ENCODE measurements around the gene PKD1. TPM values are rescaled to one million over a fixed set of nuclear protein-coding genes. Genes with fewer than 3 reads are reported as not detected.

PKD1 gene
- total RNA-seq, 1 donor, result 180 TPM

DNA sequence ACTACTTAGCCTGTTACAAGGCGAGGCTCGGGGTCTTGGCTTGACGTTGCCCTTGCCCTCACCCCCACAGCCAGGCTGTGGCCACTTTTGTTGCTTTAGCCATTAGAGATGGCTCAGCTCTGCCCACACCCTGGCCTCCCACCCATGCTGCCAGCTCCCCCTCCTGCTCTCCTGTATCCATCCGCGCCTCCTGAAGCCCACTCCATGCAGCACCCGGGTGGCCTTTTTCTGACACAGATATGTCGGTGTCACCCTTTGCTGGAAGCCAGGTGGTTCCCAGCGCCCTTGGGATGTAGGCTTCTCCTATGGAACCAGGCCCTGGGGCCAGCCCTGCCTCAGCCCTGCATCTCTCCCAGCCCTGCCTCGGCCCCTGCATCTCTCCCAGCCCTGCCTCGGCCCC, 78.3 kb downstream of the PKD1 start:
- H3K36me3 ChIP-seq (ENCODE audit: insufficient read depth, low read length), result peaks cover 36% of the 10 kb centered on the region
- no peak overlapping the region for H3K4me2 ChIP-seq (ENCODE audit: insufficient read depth, low read length)

DNA sequence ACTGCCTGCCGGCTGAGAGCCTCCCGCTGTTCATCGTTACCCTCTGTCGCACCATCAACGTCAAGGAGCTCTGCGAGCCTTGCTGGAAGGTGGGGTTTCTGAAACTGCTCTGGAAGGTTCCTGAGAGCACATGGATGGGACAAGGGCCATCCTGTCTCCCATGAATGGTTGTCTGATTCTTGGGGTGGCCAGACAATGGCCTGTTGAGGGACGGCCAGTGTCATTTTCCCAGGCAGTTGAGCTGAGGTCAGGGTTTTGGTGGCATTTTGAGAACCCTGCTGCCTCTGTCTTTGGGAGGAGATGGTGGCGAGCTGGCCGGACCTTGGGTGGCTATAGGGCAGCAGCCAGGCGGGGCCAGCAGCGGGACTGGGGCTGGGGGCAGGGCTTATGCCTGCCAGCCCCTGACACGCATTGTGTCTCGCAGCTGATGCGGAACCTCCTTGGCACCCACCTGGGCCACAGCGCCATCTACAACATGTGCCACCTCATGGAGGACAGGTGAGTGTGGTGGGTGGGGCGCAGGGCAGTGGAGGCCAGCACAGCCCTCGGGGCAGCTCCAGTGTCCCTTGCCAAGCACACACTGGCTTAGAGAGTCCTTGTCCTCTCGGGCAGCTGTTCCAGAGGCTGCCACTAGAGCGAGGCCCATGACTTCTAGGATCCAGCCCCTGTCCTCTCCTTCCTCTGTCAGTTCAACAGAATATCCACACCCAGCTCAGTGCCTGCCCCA, 78.9 kb downstream of the PKD1 start:
- Histone ChIP-seq H2AFZ (ENCODE audit: low read length) (no peak overlapping the region), H3K79me2 (ENCODE audit: insufficient read depth, low read length) (peaks cover 5% of the 10 kb centered on the region), H3K36me3 (ENCODE audit: insufficient read depth, low read length) (peaks cover 42% of the 10 kb centered on the region), H3K4me2 (ENCODE audit: insufficient read depth, low read length) (no peak overlapping the region), H3K27ac (ENCODE audit: low read depth, low read length) (no peak overlapping the region), H4K20me1 (ENCODE audit: insufficient read depth, low read length) (peaks cover 16% of the 10 kb centered on the region), H3K9me3 (ENCODE audit: low read depth, low read length) (no peaks in the 10 kb centered on the region), H3K4me1 (ENCODE audit: insufficient read depth, low read length) (no peaks in the 10 kb centered on the region), H3K27me3 (ENCODE audit: insufficient read depth, low read length) (no peaks in the 10 kb centered on the region), H3K4me3 (ENCODE audit: insufficient read depth, low read length) (no peak overlapping the region)
- TF ChIP-seq, protein P1, sequence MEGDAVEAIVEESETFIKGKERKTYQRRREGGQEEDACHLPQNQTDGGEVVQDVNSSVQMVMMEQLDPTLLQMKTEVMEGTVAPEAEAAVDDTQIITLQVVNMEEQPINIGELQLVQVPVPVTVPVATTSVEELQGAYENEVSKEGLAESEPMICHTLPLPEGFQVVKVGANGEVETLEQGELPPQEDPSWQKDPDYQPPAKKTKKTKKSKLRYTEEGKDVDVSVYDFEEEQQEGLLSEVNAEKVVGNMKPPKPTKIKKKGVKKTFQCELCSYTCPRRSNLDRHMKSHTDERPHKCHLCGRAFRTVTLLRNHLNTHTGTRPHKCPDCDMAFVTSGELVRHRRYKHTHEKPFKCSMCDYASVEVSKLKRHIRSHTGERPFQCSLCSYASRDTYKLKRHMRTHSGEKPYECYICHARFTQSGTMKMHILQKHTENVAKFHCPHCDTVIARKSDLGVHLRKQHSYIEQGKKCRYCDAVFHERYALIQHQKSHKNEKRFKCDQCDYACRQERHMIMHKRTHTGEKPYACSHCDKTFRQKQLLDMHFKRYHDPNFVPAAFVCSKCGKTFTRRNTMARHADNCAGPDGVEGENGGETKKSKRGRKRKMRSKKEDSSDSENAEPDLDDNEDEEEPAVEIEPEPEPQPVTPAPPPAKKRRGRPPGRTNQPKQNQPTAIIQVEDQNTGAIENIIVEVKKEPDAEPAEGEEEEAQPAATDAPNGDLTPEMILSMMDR (IDR thresholded peaks at IDR 0.05; ENCODE audit: extremely low read depth, low read depth, low read length), result peak; percentile 18
- no peak for DNase-seq (ENCODE audit: insufficient read length, low spot score, missing footprints)

More for the DNA sequence above, 78.3 kb downstream of the PKD1 start:
- H2AFZ ChIP-seq (ENCODE audit: low read length), result no peak overlapping the region
- peaks cover 16% of the 10 kb centered on the region for H4K20me1 ChIP-seq (ENCODE audit: insufficient read depth, low read length)
- TF ChIP-seq, protein P1 (IDR thresholded peaks at IDR 0.05; ENCODE audit: extremely low read depth, low read depth, low read length), result no peak
- no peaks in the 10 kb centered on the region for H3K4me1 ChIP-seq (ENCODE audit: insufficient read depth, low read length)
- H3K27me3 ChIP-seq (ENCODE audit: insufficient read depth, low read length), result no peaks in the 10 kb centered on the region
- H3K79me2 ChIP-seq (ENCODE audit: insufficient read depth, low read length), result peaks cover 2% of the 10 kb centered on the region
- DNase-seq (ENCODE audit: insufficient read length, low spot score, missing footprints), result no peak
- H3K27ac ChIP-seq (ENCODE audit: low read depth, low read length), result no peak overlapping the region
- no peaks in the 10 kb centered on the region for H3K9me3 ChIP-seq (ENCODE audit: low read depth, low read length)
- no peak overlapping the region for H3K4me3 ChIP-seq (ENCODE audit: insufficient read depth, low read length)

GRCh38 chr16:2056077-2056476, 79.6 kb downstream of the PKD1 start:
- Histone ChIP-seq H4K20me1 (ENCODE audit: insufficient read depth, low read length) (peaks cover 16% of the 10 kb centered on the region), H3K27me3 (ENCODE audit: insufficient read depth, low read length) (no peaks in the 10 kb centered on the region), H3K9me3 (ENCODE audit: low read depth, low read length) (no peaks in the 10 kb centered on the region), H3K4me2 (ENCODE audit: insufficient read depth, low read length) (no peak overlapping the region), H2AFZ (ENCODE audit: low read length) (no peak overlapping the region), H3K36me3 (ENCODE audit: insufficient read depth, low read length) (peaks cover 49% of the 10 kb centered on the region), H3K27ac (ENCODE audit: low read depth, low read length) (no peak overlapping the region), H3K4me1 (ENCODE audit: insufficient read depth, low read length) (no peaks in the 10 kb centered on the region), H3K79me2 (ENCODE audit: insufficient read depth, low read length) (peaks cover 9% of the 10 kb centered on the region), H3K4me3 (ENCODE audit: insufficient read depth, low read length) (no peak overlapping the region)
- peak; percentile 91 for DNase-seq (ENCODE audit: insufficient read length, low spot score, missing footprints)
- TF ChIP-seq, protein P1 (IDR thresholded peaks at IDR 0.05; ENCODE audit: extremely low read depth, low read depth, low read length), result peak; percentile 33

DNA sequence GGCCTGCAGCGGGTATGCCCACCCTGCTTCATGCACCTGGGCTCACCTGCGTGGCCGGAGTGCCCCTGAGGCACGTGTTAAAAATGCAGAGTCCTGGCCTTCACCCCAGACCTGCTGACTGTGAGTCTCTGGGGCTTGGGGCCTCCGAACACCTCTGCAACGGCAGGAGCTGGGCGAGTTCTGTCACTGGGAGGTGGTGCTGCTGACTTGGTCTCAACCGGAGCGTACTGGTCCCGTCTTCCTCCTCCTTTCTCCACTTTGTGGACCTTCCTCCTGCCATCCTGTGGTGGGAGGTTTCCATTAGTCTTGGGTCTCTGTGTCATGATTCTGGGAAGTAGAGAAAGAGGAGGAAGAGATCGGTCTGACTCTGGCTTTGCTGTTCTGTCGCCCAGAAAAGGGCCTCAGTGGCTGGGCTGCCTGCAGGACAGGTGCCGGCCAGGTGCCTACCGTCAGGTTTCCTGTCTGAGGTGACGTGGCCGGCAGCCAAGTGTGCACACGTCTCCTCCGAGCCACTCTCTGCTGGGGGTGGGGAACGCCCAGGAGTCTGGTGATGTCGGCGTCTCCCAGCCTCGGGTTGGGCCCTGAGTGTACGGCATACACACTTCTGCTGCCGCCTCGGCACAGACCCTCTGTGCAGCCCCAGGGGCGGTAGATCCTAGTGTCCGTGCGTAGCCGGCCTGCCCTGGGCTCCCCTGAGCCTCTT, 81.0 kb downstream of the PKD1 start:
- no peak overlapping the region for H3K4me2 ChIP-seq (ENCODE audit: insufficient read depth, low read length)
- peaks cover 14% of the 10 kb centered on the region for H3K79me2 ChIP-seq (ENCODE audit: insufficient read depth, low read length)
- DNase-seq (ENCODE audit: insufficient read length, low spot score, missing footprints), result no peak
- H3K36me3 ChIP-seq (ENCODE audit: insufficient read depth, low read length), result peaks cover 44% of the 10 kb centered on the region
- TF ChIP-seq, protein P1 (IDR thresholded peaks at IDR 0.05; ENCODE audit: extremely low read depth, low read depth, low read length), result no peak
- H3K9me3 ChIP-seq (ENCODE audit: low read depth, low read length), result no peaks in the 10 kb centered on the region
- no peaks in the 10 kb centered on the region for H3K4me1 ChIP-seq (ENCODE audit: insufficient read depth, low read length)
- peaks cover 16% of the 10 kb centered on the region for H4K20me1 ChIP-seq (ENCODE audit: insufficient read depth, low read length)
- no peak overlapping the region for H3K27ac ChIP-seq (ENCODE audit: low read depth, low read length)
- H3K27me3 ChIP-seq (ENCODE audit: insufficient read depth, low read length), result no peaks in the 10 kb centered on the region
- no peak overlapping the region for H3K4me3 ChIP-seq (ENCODE audit: insufficient read depth, low read length)
- no peak overlapping the region for H2AFZ ChIP-seq (ENCODE audit: low read length)
